Mucosa of descending colon (tissue), 3 donors: ENCODE data around the gene EXOC1. TPM values are rescaled to one million over a fixed set of nuclear protein-coding genes. Genes with fewer than 3 reads are reported as not detected.

Experiments used
- ATAC-seq: fragments of 200-7000 bp; cut with Tn5 transposase; one replicate; pipeline ENCODE4 v1.9.1; 2020; ENCODE audit warnings: mild to moderate bottlenecking, moderate library complexity
- DNase-seq, 3 donors: peaks; one replicate each; pipeline ENCODE4 v3.0.0-alpha.2; 2020
- H3K36me3 ChIP-seq: fragments of 200-600 bp; one replicate; pipeline ENCODE4 v1.8.0; 2021; ENCODE audit warnings: low read depth, mild to moderate bottlenecking
- H3K4me1 ChIP-seq: fragments of 200-600 bp; one replicate; pipeline ENCODE4 v1.8.0; 2021; ENCODE audit warnings: low read depth, mild to moderate bottlenecking
- H3K4me3 ChIP-seq: fragments of 200-600 bp; one replicate; pipeline ENCODE4 v1.8.0; 2021; ENCODE audit warnings: mild to moderate bottlenecking
- H3K9me3 ChIP-seq: fragments of 200-600 bp; one replicate; pipeline ENCODE4 v1.8.0; 2021; ENCODE audit warnings: mild to moderate bottlenecking
- intact Hi-C, 2 donors: fragments of 100-400 bp; cut with DNase I in 1 of 2; cut with micrococcal nuclease in 1 of 2; formaldehyde crosslinking; loops; one replicate each; pipeline versions ENCODE4 v1.11.0 to v1.11.1; 2022; cut with DNase I, micrococcal nuclease
- total RNA-seq, 3 donors: library from RNA; stranded (reverse); fragmentation: NEBNext Ultra II Directional in 2 of 3; extraction: Animal tissue kit (Norgen Biotek cat#: 25700) in 2 of 3; gene quantifications; one replicate each; pipeline versions ENCODE4 v1.2.1 to v1.2.4, GENCODE V29; 2021 to 2023
- TF ChIP-seq, protein P1 (sequence below): fragments of 200-600 bp; IDR thresholded peaks from one replicate; pipeline ENCODE4 v1.8.0; 2022; ENCODE audit warnings: antibody characterized with exemption, mild to moderate bottlenecking
- donor health status: DM: no; HTN: no; CAD: no; lungs with moderate emphysema.
- donor health status: DM: no; HTN: no; CAD: no.
- donor health status: DM: no; HTN: yes; CAD: no.

EXOC1 gene
- total RNA-seq, 3 donors from 2014 or later, result 32.9 to 53.3 (median 37.4) TPM

DNA sequence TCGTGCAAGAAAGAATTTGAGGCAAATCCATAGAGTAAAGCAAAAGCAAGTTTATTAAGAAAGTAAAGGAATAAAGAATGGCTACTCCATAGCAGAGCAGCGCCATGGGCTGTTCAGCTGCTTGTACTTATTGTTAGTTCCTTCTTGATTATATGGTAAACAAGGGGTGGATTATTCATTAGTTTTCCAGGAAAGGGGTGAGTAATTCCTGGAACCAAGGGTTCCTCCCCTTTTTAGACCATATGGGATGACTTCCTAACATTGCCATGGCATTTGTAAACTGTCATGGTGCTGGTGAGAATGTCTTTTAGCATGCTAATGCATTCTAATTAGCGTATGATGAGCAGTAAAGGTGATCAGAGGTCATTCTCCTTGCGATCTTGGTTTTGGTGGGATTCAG is 71.8 kb downstream of the EXOC1 start:
- intact Hi-C loops, result no loop called here

DNA sequence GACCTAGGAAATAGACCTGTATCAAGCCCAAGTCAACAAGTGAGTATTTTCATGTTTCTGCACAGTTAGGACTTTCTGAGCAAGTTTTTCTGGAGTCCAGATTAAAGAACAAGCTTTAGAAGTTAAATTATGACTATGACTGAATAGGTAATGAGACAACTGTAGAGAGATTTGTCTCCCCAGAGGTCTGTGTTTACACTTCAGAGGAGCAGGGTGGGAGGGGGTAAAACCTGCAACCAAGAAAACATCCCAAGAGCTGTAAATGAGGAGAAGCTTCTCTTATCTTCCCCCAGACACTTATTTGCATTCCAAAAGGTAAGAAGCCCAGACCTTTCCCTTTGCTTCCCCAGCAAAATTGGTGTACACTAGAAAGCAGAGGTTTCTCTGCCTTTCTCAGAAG is 73.2 kb downstream of the EXOC1 start:
- intact Hi-C loops, result no loop called here
- no peaks in the 10 kb centered on the region for H3K9me3 ChIP-seq
- no peak for DNase-seq
- H3K36me3 ChIP-seq, result no peaks in the 10 kb centered on the region
- no peak overlapping the region for H3K4me3 ChIP-seq
- TF ChIP-seq, protein P1, sequence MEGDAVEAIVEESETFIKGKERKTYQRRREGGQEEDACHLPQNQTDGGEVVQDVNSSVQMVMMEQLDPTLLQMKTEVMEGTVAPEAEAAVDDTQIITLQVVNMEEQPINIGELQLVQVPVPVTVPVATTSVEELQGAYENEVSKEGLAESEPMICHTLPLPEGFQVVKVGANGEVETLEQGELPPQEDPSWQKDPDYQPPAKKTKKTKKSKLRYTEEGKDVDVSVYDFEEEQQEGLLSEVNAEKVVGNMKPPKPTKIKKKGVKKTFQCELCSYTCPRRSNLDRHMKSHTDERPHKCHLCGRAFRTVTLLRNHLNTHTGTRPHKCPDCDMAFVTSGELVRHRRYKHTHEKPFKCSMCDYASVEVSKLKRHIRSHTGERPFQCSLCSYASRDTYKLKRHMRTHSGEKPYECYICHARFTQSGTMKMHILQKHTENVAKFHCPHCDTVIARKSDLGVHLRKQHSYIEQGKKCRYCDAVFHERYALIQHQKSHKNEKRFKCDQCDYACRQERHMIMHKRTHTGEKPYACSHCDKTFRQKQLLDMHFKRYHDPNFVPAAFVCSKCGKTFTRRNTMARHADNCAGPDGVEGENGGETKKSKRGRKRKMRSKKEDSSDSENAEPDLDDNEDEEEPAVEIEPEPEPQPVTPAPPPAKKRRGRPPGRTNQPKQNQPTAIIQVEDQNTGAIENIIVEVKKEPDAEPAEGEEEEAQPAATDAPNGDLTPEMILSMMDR, result no peak
- no peaks in the 10 kb centered on the region for H3K4me1 ChIP-seq
- ATAC-seq, result no peak

More for the DNA sequence above, 71.8 kb downstream of the EXOC1 start:
- Histone ChIP-seq H3K36me3 (no peaks in the 10 kb centered on the region), H3K4me1 (no peaks in the 10 kb centered on the region), H3K4me3 (no peak overlapping the region), H3K9me3 (no peaks in the 10 kb centered on the region)
- no peak for ATAC-seq
- TF ChIP-seq, protein P1, result no peak
- DNase-seq, result no peak

DNA sequence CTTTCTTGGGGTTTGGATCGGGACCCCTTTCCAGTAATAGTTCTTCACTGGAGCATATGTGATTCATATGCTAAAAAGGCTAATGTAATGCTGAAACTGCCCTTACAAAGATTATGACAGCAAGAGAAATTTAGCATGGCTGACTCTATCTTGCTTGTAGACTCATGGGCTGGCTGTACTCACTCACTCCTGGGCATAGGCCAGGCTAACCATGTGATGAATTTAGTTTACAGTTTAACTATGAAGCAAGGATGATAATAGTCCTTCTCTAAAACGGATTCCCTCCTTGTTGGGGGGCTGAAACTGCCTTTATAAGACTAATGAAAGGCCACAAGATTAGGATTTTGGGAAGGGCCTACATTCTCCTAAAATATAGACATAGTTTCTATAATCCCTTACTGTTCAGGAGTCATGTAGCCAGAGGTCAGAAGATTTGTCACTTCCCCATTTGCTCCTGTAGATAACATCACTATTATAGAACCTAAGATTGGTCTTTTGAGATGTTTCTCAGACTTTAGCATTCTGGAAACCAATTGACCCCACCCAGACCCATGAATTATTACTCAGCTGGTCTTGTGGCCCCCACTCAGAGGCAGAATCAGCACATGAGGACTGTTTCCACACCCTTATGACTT is 74.5 kb downstream of the EXOC1 start:
- no peak overlapping the region for H3K4me3 ChIP-seq
- intact Hi-C loops, result no loop called here
- no peaks in the 10 kb centered on the region for H3K4me1 ChIP-seq
- H3K36me3 ChIP-seq, result no peaks in the 10 kb centered on the region
- H3K9me3 ChIP-seq, result no peaks in the 10 kb centered on the region
- TF ChIP-seq, protein P1, result no peak
- ATAC-seq (no peak), DNase-seq (no peak)

DNA sequence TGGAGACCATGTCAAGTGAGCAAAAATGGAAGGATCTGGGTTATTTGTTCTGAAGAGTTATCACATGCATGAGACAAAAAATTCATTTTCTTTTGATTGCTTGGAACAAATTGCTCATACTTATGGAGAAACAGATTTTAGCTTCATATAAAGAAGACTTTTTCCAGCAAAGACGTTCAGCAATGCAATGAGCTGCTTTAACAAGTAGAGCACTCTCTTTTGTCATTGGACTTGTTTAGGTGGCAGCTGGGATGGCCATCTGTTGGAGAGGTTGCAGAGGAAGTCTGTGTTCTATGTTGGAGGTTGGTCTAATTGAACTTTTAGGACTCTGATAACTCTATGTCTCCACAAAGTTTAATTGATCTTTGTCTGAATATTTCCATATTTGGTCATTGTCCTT is 75.4 kb downstream of the EXOC1 start:
- ATAC-seq (no peak), DNase-seq (no peak)
- TF ChIP-seq, protein P1, result no peak
- Histone ChIP-seq H3K4me1 (no peaks in the 10 kb centered on the region), H3K9me3 (no peaks in the 10 kb centered on the region), H3K36me3 (no peaks in the 10 kb centered on the region), H3K4me3 (no peak overlapping the region)
- intact Hi-C loops, result no loop called here

DNA sequence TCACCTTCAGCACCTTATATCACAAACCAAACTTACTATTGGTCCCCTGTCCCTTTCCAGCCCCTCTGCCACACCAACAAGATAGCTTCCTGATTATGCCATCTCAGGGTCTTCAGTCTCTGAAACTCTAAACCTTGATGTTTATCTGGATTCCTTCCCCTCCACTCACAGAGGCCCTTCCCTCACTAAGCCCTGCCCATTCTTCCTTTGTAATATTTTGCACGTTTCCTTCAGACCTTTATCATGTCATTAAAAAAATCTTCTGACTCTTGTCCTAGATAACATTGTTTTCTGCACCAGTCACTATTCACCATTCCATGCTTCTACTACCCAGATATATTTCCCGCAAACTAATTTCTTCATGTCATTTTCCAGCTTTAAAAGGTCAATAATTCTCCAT is 77.6 kb downstream of the EXOC1 start:
- Histone ChIP-seq H3K4me1 (no peaks in the 10 kb centered on the region), H3K4me3 (no peak overlapping the region), H3K36me3 (no peaks in the 10 kb centered on the region), H3K9me3 (peaks cover 1% of the 10 kb centered on the region)
- ATAC-seq, result no peak
- TF ChIP-seq, protein P1, result no peak
- no peak for DNase-seq
- intact Hi-C loops, result no loop called here

DNA sequence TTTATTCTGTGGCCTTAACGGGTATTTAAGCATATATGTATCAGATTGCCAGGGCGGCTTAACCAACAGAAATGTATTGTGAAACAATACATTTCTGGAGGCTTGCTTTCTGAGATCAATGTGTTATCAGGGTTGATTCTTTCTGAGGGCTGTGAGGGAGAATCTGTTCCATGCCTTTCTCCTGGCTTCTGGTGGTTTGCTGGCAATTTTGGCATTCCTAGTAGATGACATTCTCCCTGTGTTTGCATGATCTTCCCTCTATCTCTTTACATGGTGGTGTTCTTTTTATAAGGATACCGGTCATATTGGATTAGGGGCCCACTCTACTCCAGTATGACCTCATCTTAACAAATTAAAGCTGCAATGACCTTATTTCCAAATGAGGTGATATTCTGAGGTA is 78.4 kb downstream of the EXOC1 start:
- TF ChIP-seq, protein P1, result no peak
- H3K9me3 ChIP-seq, result peaks cover 5% of the 10 kb centered on the region
- H3K36me3 ChIP-seq, result no peaks in the 10 kb centered on the region
- no peak overlapping the region for H3K4me3 ChIP-seq
- intact Hi-C loops, result no loop called here
- H3K4me1 ChIP-seq, result no peaks in the 10 kb centered on the region
- ATAC-seq (no peak), DNase-seq (no peak)
